PC-9 (cell line): Measurements from ENCODE around the gene TAOK2. TPM values are rescaled to one million over a fixed set of nuclear protein-coding genes. Genes with fewer than 3 reads are reported as not detected.

Source experiments
- BruUV-seq: library from RNA; stranded (reverse); fragments of 400-500 nt; replicated peaks from 2 replicates; lab custom pipeline; 2021; lab: Mats Ljungman, UMichigan
- CTCF ChIA-PET: fragments of 300-600 bp; sonication (Branson Sonifier 250); formaldehyde crosslinking; loops from one replicate; lab custom pipeline; 2022; ENCODE audit warnings: antibody characterized with exemption; lab: Charles Lee
- POLR2A ChIA-PET: fragments of 300-600 bp; sonication (Branson Sonifier 250); formaldehyde crosslinking; loops from one replicate; lab custom pipeline; 2022; ENCODE audit warnings: antibody characterized with exemption; ENCODE audit not compliant: unreplicated experiment; lab: Charles Lee
- DNase-seq, 2 experiments: peaks; one replicate each; pipeline versions ENCODE4 v3.0.0 to v3.0.0-alpha.2; 2015 to 2022; ENCODE audit warnings: mixed read lengths in 1 of 2
- H2AFZ ChIP-seq: fragments of 200-600 bp; sonication (generic); 2 replicates; pipeline ENCODE4 v1.8.1; 2017; ENCODE audit warnings: antibody characterized with exemption
- H3F3A ChIP-seq: fragments of 200-600 bp; sonication (generic); 2 replicates; pipeline ENCODE4 v1.8.1; 2017; ENCODE audit warnings: antibody characterized with exemption, mild to moderate bottlenecking, low read depth; ENCODE audit not compliant: insufficient read depth
- H3K27ac ChIP-seq: fragments of 200-600 bp; sonication (generic); 2 replicates; pipeline ENCODE4 v1.6.1; 2016; ENCODE audit warnings: mixed run types
- H3K27me3 ChIP-seq: fragments of 200-600 bp; sonication (generic); 2 replicates; pipeline ENCODE4 v1.6.1; 2016; ENCODE audit warnings: low read depth, mixed run types; ENCODE audit not compliant: insufficient read depth
- H3K36me3 ChIP-seq: fragments of 200-600 bp; sonication (generic); 2 replicates; pipeline ENCODE4 v1.6.1; 2016; ENCODE audit warnings: low read depth, mixed run types
- H3K4me1 ChIP-seq: fragments of 200-600 bp; sonication (generic); replicated peaks from 2 replicates; pipeline ENCODE4 v1.6.1; 2016; ENCODE audit warnings: mixed run types; ENCODE audit not compliant: insufficient read depth
- H3K4me2 ChIP-seq: fragments of 200-600 bp; sonication (generic); 2 replicates; pipeline ENCODE4 v1.6.1; 2017; ENCODE audit warnings: mixed run types
- H3K4me3 ChIP-seq: fragments of 200-600 bp; sonication (generic); 2 replicates; pipeline ENCODE4 v1.6.1; 2016; ENCODE audit warnings: mixed run types
- H3K79me2 ChIP-seq: fragments of 200-600 bp; sonication (generic); 2 replicates; pipeline ENCODE4 v1.6.1; 2017; ENCODE audit warnings: low read depth, mixed run types
- H3K9me2 ChIP-seq: fragments of 200-600 bp; sonication (generic); 2 replicates; pipeline ENCODE4 v1.8.1; 2017; ENCODE audit warnings: mild to moderate bottlenecking; ENCODE audit not compliant: insufficient read depth
- H3K9me3 ChIP-seq: fragments of 200-600 bp; sonication (generic); 2 replicates; pipeline ENCODE4 v1.8.1; 2016; ENCODE audit warnings: low read depth; ENCODE audit not compliant: insufficient read depth
- H4K20me1 ChIP-seq: fragments of 200-600 bp; sonication (generic); 2 replicates; pipeline ENCODE4 v1.8.1; 2017; ENCODE audit not compliant: insufficient read depth
- CTCF ChIP-seq: fragments of 200-600 bp; sonication (generic); conservative IDR thresholded peaks from 2 replicates; pipeline ENCODE4 v1.6.1; 2017; ENCODE audit warnings: mixed run types, antibody characterized with exemption, mild to moderate bottlenecking, moderate library complexity
- EZH2 ChIP-seq: fragments of 200-600 bp; sonication (generic); IDR thresholded peaks from 2 replicates; pipeline ENCODE4 v1.8.0; 2017; ENCODE audit warnings: antibody characterized with exemption, low read depth
- intact Hi-C: fragments of 100-400 bp; cut with micrococcal nuclease; formaldehyde crosslinking; loops from one replicate; pipeline ENCODE4 v1.10.0; 2022; ENCODE audit not compliant: unreplicated experiment
- total RNA-seq: library from RNA; stranded (reverse); gene quantifications from 2 replicates; pipeline ENCODE4 v1.2.3, GENCODE V29; 2021

Gene TAOK2
- total RNA-seq, 1 experiment from 2014 or later: 82.9 TPM

DNA sequence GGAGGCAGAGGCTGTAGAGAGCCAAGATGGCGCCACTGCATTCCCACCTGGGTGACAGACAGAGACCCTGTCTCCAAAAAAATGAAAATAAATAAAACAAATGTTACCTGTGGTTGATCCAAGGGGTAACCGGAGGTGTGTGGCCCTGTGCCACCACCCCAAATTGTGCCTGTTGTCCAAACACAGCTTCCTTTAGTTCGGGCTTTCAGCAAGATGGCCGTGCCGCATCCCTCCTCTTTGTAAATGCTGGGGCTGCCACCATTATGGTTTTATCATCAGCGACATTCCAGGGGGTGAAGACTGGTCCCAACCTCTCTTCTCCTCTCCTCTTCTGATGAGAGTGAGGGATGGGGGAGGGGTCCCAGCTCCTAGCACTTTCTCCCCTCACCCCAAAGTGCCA, 49.2 kb downstream of the TAOK2 start, which contains the start of gene C16orf92:
Gene C16orf92, plus strand, starts transcription at position 312 of the 400 bp plus-strand sequence. CDS start 143 bp downstream, outside the sequence.
- no peaks in the 10 kb centered on the region for H4K20me1 ChIP-seq

DNA sequence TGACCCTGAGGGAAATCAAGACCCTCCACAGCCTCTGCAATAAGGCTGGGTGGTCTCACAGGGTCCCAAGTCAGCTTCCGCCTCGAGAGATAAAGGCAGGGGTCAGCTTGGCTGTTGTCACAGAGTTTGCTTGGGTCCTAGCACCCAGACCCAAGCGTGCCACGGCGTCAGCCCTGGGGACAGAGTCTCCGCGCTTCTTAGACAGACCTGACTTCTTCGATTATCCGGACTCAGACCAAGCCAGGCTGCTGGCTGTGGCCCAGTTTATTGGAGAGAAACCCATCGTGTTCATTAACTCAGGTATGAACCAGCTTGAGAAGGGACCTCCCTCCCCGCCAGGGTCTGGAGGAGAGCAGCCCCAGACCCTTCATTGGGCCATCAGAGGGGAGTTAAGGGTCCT, 49.9 kb downstream of the TAOK2 start:
- intact Hi-C loops: no loop called here
- Histone ChIP-seq H3K27me3 (peaks cover 54% of the 10 kb centered on the region), H3K4me2 (no peak overlapping the region), H3K9me3 (no peaks in the 10 kb centered on the region), H4K20me1 (no peaks in the 10 kb centered on the region), H3K79me2 (no peaks in the 10 kb centered on the region), H3K4me1 (no peaks in the 10 kb centered on the region; the same call in 1 of the 2 replicates), H3K9me2 (no peaks in the 10 kb centered on the region), H3F3A (peaks cover 15% of the 10 kb centered on the region), H3K36me3 (no peaks in the 10 kb centered on the region), H2AFZ (no peak overlapping the region), H3K27ac (no peak overlapping the region), H3K4me3 (no peak overlapping the region)
- TF ChIP-seq EZH2: no peak
- TF ChIP-seq CTCF: no peak
- ChIA-PET POLR2A (no interaction called here), CTCF (interaction anchor here (1.8 kb wide), 1 partner anchor 8 kb away, joined by 10 read pairs; no protein-coding TSS in a partner anchor)
- BruUV-seq: no TSS peak
- DNase-seq: no peak

More for the DNA sequence above, 49.2 kb downstream of the TAOK2 start, which contains the start of gene C16orf92:
- no peaks in the 10 kb centered on the region for H3K9me3 ChIP-seq
- peaks cover 49% of the 10 kb centered on the region for H3K27me3 ChIP-seq
- peaks cover 13% of the 10 kb centered on the region for H3F3A ChIP-seq
- no peaks in the 10 kb centered on the region; the same call in 1 of the 2 replicates for H3K4me1 ChIP-seq
- H3K4me3 ChIP-seq: no peak within 1 kb of the TSS
- no TSS peak for BruUV-seq
- DNase-seq: no peak
- H3K36me3 ChIP-seq: no peaks in the 10 kb centered on the region
- H3K4me2 ChIP-seq: no peak within 1 kb of the TSS
- no peaks in the 10 kb centered on the region for H3K79me2 ChIP-seq
- no peak within 1 kb of the TSS for H2AFZ ChIP-seq
- no peaks in the 10 kb centered on the region for H3K9me2 ChIP-seq
- TF ChIP-seq EZH2 (no peak), CTCF (no peak)
- intact Hi-C loops: no loop called here
- ChIA-PET POLR2A (no interaction called here), CTCF (interaction anchor here (1.8 kb wide), 1 partner anchor 9 kb away, joined by 10 read pairs; no protein-coding TSS in a partner anchor)
- H3K27ac ChIP-seq: no peak within 1 kb of the TSS

- ChIA-PET CTCF (no interaction called here), POLR2A (no interaction called here)
- no peaks in the 10 kb centered on the region for H3K9me2 ChIP-seq
- H3K4me2 ChIP-seq: no peak overlapping the region
- H3F3A ChIP-seq: peaks cover 7% of the 10 kb centered on the region
- H3K36me3 ChIP-seq: no peaks in the 10 kb centered on the region
- BruUV-seq: no TSS peak
- TF ChIP-seq CTCF (no peak), EZH2 (no peak)
- H2AFZ ChIP-seq: no peak overlapping the region
- H3K27me3 ChIP-seq: peaks cover 63% of the 10 kb centered on the region
- no peak for DNase-seq
- no peak overlapping the region for H3K4me3 ChIP-seq
- no peaks in the 10 kb centered on the region for H4K20me1 ChIP-seq
- no peaks in the 10 kb centered on the region; the same call in 1 of the 2 replicates for H3K4me1 ChIP-seq
- H3K79me2 ChIP-seq: no peaks in the 10 kb centered on the region
- intact Hi-C loops: no loop called here
- H3K9me3 ChIP-seq: no peaks in the 10 kb centered on the region
- no peak overlapping the region for H3K27ac ChIP-seq
These were observed 50.8 kb downstream of the TAOK2 start for GRCh38 chr16:30024451-30024850.
